Neural cell (in vitro differentiated cells): ENCODE data around the gene MED15. TPM values are rescaled to one million over a fixed set of nuclear protein-coding genes. Genes with fewer than 3 reads are reported as not detected.

Experiments used
- H2AFZ ChIP-seq: fragments of 200-600, 300-800 bp; sonication (generic), shearing (Covaris generic); 2 replicates; pipeline ENCODE4 v1.6.0; 2014; ENCODE audit warnings: low read depth, mild to moderate bottlenecking, antibody characterized with exemption, low read length, moderate library complexity
- H3F3A ChIP-seq: fragments of 200-600 bp; shearing (Covaris generic); 2 replicates; pipeline ENCODE4 v1.6.1; 2016; ENCODE audit warnings: mild to moderate bottlenecking, moderate library complexity, mixed read lengths, antibody characterized with exemption, low read length; ENCODE audit not compliant: insufficient read depth, poor library complexity, severe bottlenecking
- H3K27ac ChIP-seq: fragments of 200-600, 300-800 bp; sonication (generic), shearing (Covaris generic); 2 replicates; pipeline ENCODE4 v1.5.1; 2014; ENCODE audit warnings: mild to moderate bottlenecking, low read length, moderate library complexity
- H3K27me3 ChIP-seq: fragments of 300-800, 200-600 bp; sonication (generic), shearing (Covaris generic); 2 replicates; pipeline ENCODE4 v1.6.0; 2014; ENCODE audit warnings: mild to moderate bottlenecking, low read depth, low read length, moderate library complexity; ENCODE audit not compliant: insufficient read depth
- H3K36me3 ChIP-seq: fragments of 300-800, 200-600 bp; sonication (generic), shearing (Covaris generic); 2 replicates; pipeline ENCODE4 v1.5.1; 2014; ENCODE audit warnings: mild to moderate bottlenecking, antibody characterized with exemption, low read length, moderate library complexity; ENCODE audit not compliant: insufficient read depth
- H3K4me2 ChIP-seq: fragments of 300-800, 200-600 bp; sonication (generic), shearing (Covaris generic); 2 replicates; pipeline ENCODE4 v1.6.0; 2014; ENCODE audit warnings: mild to moderate bottlenecking, low read length
- H3K4me3 ChIP-seq: fragments of 300-800, 200-600 bp; sonication (generic), shearing (Covaris generic); 2 replicates; pipeline ENCODE4 v1.5.1; 2014; ENCODE audit warnings: mild to moderate bottlenecking, low read length, moderate library complexity
- H3K79me2 ChIP-seq: fragments of 200-600 bp; shearing (Covaris generic); replicated peaks from 2 replicates; pipeline ENCODE4 v1.6.0; 2014; ENCODE audit warnings: mild to moderate bottlenecking, low read length, moderate library complexity; ENCODE audit not compliant: insufficient read depth
- H3K9ac ChIP-seq: fragments of 300-800, 200-600 bp; sonication (generic), shearing (Covaris generic); 2 replicates; pipeline ENCODE4 v1.6.1; 2016; ENCODE audit warnings: mild to moderate bottlenecking, low read length, mixed read lengths
- H3K9me2 ChIP-seq: fragments of 200-600 bp; shearing (Covaris generic); 2 replicates; pipeline ENCODE4 v1.6.1; 2016; ENCODE audit warnings: mild to moderate bottlenecking, low read length, mixed read lengths; ENCODE audit not compliant: insufficient read depth
- H3K9me3 ChIP-seq: fragments of 200-600, 300-800 bp; sonication (generic), shearing (Covaris generic); 2 replicates; pipeline ENCODE4 v1.6.1; 2016; ENCODE audit warnings: mild to moderate bottlenecking, mixed run types, low read length, moderate library complexity, mixed read lengths
- H4K20me1 ChIP-seq: fragments of 200-600 bp; shearing (Covaris generic); 2 replicates; pipeline ENCODE4 v1.6.1; 2016; ENCODE audit warnings: mild to moderate bottlenecking, mixed run types; ENCODE audit not compliant: insufficient read depth
- CTCF ChIP-seq: fragments of 450-650 bp; IDR thresholded peaks from 2 replicates; pipeline ENCODE4 v1.5.1; 2014; ENCODE audit warnings: antibody characterized with exemption, mild to moderate bottlenecking, moderate library complexity; ENCODE audit not compliant: poor library complexity, severe bottlenecking
- EP300 ChIP-seq: fragments of 450-650 bp; conservative IDR thresholded peaks from 2 replicates; pipeline ENCODE4 v1.6.1; 2014; ENCODE audit warnings: antibody characterized with exemption, mild to moderate bottlenecking, moderate library complexity; ENCODE audit not compliant: poor library complexity, severe bottlenecking
- EZH2 ChIP-seq: fragments of 200-600, 300-800 bp; shearing (Covaris generic), sonication (generic); IDR thresholded peaks from 2 replicates; pipeline ENCODE4 v1.6.1; 2014; ENCODE audit warnings: antibody characterized with exemption, low read length, borderline replicate concordance, mild to moderate bottlenecking; ENCODE audit not compliant: insufficient read depth, poor library complexity, severe bottlenecking
- MXI1 ChIP-seq: fragments of 450-650 bp; conservative IDR thresholded peaks from 2 replicates; pipeline ENCODE4 v1.6.1; 2014; ENCODE audit warnings: antibody characterized with exemption, mild to moderate bottlenecking; ENCODE audit not compliant: poor library complexity, severe bottlenecking
- POLR2AphosphoS5 ChIP-seq: IDR thresholded peaks from 2 replicates; pipeline ENCODE4 v1.6.1; 2012
- RAD21 ChIP-seq: fragments of 450-650 bp; conservative IDR thresholded peaks from 2 replicates; pipeline ENCODE4 v1.6.1; 2014; ENCODE audit warnings: antibody characterized with exemption, mild to moderate bottlenecking, moderate library complexity
- SMC3 ChIP-seq: fragments of 450-650 bp; conservative IDR thresholded peaks from 2 replicates; pipeline ENCODE4 v1.6.1; 2014; ENCODE audit warnings: antibody characterized with exemption, mild to moderate bottlenecking, moderate library complexity; ENCODE audit not compliant: poor library complexity
- TAF1 ChIP-seq: IDR thresholded peaks from 2 replicates; pipeline ENCODE4 v1.6.1; 2012; ENCODE audit warnings: low read depth
- polyA plus RNA-seq: library from polyadenylated mRNA; depleted of rRNA; stranded (reverse); fragments of >200 nt; gene quantifications from 2 replicates; pipeline ENCODE4 v1.2.3, GENCODE V29; 2014
- TF ChIP-seq, protein P1 (sequence below): IDR thresholded peaks from 2 replicates; pipeline ENCODE4 v1.6.1; 2012; ENCODE audit warnings: borderline replicate concordance

MED15 gene
- polyA plus RNA-seq, 1 donor from 2014 or later: 13.2 TPM

GRCh38 chr22:20549232-20549841 is 41.9 kb downstream of the MED15 start:
- no peaks in the 10 kb centered on the region for H3K9me2 ChIP-seq
- no peaks in the 10 kb centered on the region for H3K36me3 ChIP-seq
- H3K27me3 ChIP-seq: no peaks in the 10 kb centered on the region
- H3K9ac ChIP-seq: no peak overlapping the region
- H3F3A ChIP-seq: no peaks in the 10 kb centered on the region
- no peak overlapping the region for H3K4me2 ChIP-seq
- H3K27ac ChIP-seq: no peak overlapping the region
- no peak for TF ChIP-seq EP300
- TF ChIP-seq EZH2: no peak
- TF ChIP-seq TAF1: no peak
- TF ChIP-seq RAD21: no peak
- no peak for TF ChIP-seq MXI1
- no peak for TF ChIP-seq POLR2AphosphoS5
- TF ChIP-seq SMC3: no peak
- H2AFZ ChIP-seq: no peak overlapping the region
- H4K20me1 ChIP-seq: no peaks in the 10 kb centered on the region
- H3K4me3 ChIP-seq: no peak overlapping the region
- no peaks in the 10 kb centered on the region for H3K9me3 ChIP-seq
- H3K79me2 ChIP-seq: peaks cover 3% of the 10 kb centered on the region

DNA sequence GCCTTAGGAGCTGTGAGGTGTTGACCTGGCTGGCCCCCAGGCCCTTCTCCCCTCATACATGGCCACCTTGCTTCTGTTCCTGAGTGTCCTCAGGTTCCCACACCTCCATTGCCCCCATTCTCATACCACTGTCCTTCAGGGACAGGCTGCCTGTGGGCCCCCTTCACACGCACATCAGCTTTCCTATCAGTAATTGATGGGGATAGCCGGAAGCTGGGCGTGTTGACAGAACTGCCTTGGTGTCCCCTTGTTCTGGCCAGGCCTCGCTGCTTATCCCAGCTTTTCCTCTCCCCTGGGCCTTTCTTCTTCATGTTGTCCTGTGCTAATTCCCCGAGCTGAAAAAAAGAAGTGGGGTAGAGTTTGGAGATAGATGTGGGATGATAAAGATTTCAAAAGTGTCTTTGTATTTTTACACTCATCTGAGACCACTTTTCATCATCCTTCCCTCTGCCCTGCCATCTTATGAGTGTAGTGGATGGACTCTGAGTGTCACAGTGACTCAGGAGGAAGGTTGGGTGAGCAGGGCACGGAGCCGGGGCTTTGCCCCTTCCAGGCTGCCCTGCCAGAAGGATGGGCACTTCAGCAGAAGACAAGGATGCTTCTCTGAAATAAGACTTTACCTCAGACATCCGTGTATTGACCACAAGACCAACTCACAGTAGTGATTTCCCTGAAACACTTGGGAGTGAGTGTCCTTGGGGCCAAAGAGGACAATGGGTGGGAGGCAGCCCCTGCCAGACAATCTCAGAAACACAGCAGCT is 42.8 kb downstream of the MED15 start:
- Histone ChIP-seq H3K4me2 (no peak overlapping the region), H4K20me1 (no peaks in the 10 kb centered on the region), H3K27ac (no peak overlapping the region), H3K9me3 (no peaks in the 10 kb centered on the region), H3K36me3 (no peaks in the 10 kb centered on the region), H3K79me2 (peaks cover 3% of the 10 kb centered on the region), H3K9ac (no peak overlapping the region), H3F3A (no peaks in the 10 kb centered on the region), H3K27me3 (no peaks in the 10 kb centered on the region), H3K9me2 (no peaks in the 10 kb centered on the region), H3K4me3 (no peak overlapping the region), H2AFZ (no peak overlapping the region)
- no peak for TF ChIP-seq EP300
- TF ChIP-seq, protein P1, sequence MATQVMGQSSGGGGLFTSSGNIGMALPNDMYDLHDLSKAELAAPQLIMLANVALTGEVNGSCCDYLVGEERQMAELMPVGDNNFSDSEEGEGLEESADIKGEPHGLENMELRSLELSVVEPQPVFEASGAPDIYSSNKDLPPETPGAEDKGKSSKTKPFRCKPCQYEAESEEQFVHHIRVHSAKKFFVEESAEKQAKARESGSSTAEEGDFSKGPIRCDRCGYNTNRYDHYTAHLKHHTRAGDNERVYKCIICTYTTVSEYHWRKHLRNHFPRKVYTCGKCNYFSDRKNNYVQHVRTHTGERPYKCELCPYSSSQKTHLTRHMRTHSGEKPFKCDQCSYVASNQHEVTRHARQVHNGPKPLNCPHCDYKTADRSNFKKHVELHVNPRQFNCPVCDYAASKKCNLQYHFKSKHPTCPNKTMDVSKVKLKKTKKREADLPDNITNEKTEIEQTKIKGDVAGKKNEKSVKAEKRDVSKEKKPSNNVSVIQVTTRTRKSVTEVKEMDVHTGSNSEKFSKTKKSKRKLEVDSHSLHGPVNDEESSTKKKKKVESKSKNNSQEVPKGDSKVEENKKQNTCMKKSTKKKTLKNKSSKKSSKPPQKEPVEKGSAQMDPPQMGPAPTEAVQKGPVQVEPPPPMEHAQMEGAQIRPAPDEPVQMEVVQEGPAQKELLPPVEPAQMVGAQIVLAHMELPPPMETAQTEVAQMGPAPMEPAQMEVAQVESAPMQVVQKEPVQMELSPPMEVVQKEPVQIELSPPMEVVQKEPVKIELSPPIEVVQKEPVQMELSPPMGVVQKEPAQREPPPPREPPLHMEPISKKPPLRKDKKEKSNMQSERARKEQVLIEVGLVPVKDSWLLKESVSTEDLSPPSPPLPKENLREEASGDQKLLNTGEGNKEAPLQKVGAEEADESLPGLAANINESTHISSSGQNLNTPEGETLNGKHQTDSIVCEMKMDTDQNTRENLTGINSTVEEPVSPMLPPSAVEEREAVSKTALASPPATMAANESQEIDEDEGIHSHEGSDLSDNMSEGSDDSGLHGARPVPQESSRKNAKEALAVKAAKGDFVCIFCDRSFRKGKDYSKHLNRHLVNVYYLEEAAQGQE: no peak
- no peak for TF ChIP-seq EZH2
- no peak for TF ChIP-seq RAD21
- no peak for TF ChIP-seq CTCF
- TF ChIP-seq SMC3: no peak
- TF ChIP-seq TAF1: no peak
